ENCODE data around the gene ARPP21.
"Not testable (repeated sequence)": the region's sequence is repeated elsewhere in the genome, so short reads cannot be mapped to it uniquely, and the experiment has no call there.

ARPP21 gene

DNA sequence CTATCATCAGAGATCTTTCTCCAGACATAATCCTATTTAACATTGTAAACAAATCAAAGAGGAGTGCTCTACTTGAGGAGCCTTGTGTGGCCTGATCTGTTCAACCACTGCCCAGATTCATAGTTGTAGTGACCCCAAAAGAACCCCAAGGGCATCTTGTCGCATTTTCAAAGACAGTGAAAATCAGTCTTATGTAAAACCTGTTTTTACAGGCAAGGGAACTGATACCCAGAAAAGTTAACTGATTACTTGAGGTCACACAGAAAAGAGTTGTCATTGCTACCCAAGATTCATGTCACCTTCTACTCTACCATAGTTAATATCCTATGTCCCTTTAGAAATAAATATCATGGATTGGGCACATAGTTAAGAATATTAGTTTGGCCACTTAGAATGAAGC, 40.5 kb upstream of the ARPP21 start:
- peaks cover 6% of the 10 kb centered on the region for H3K9me3 Mint-ChIP-seq
- TF ChIP-seq, protein P1, sequence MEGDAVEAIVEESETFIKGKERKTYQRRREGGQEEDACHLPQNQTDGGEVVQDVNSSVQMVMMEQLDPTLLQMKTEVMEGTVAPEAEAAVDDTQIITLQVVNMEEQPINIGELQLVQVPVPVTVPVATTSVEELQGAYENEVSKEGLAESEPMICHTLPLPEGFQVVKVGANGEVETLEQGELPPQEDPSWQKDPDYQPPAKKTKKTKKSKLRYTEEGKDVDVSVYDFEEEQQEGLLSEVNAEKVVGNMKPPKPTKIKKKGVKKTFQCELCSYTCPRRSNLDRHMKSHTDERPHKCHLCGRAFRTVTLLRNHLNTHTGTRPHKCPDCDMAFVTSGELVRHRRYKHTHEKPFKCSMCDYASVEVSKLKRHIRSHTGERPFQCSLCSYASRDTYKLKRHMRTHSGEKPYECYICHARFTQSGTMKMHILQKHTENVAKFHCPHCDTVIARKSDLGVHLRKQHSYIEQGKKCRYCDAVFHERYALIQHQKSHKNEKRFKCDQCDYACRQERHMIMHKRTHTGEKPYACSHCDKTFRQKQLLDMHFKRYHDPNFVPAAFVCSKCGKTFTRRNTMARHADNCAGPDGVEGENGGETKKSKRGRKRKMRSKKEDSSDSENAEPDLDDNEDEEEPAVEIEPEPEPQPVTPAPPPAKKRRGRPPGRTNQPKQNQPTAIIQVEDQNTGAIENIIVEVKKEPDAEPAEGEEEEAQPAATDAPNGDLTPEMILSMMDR (IDR thresholded peaks at IDR 0.05; ENCODE audit: unreplicated experiment in 3 of 3) = no peak
- peaks cover 16% of the 10 kb centered on the region for H3K4me1 Mint-ChIP-seq
- H3K27ac Mint-ChIP-seq = no peak overlapping the region
- no peak overlapping the region for H3K4me3 Mint-ChIP-seq
- H3K36me3 Mint-ChIP-seq (ENCODE audit: low read depth) = no peaks in the 10 kb centered on the region
- H3K27me3 Mint-ChIP-seq (ENCODE audit: low read depth) = no peaks in the 10 kb centered on the region

DNA sequence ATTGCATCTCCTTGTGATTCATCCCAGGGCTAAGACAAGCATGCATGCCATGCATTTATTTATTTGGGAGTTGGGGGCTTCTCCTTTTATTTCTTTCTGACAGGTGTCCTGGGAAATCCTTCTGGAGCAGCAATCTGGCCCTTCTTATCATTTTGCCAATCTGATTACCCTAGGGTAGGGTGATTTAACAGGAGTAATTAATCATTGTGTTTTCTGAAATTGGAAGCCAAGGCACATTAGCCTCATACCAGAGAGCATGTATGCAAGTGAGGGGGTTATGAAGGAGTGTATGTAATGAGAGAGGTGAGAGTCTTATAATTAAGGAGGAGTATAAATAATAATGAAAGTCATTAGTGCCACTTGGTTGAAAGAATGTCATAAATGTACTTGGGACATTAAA, 37.4 kb upstream of the ARPP21 start:
- Mint-ChIP-seq H3K4me3 (no peak overlapping the region), H3K27ac (no peak overlapping the region), H3K4me1 (peaks cover 16% of the 10 kb centered on the region), H3K36me3 (ENCODE audit: low read depth) (no peaks in the 10 kb centered on the region), H3K27me3 (ENCODE audit: low read depth) (no peaks in the 10 kb centered on the region), H3K9me3 (peaks cover 13% of the 10 kb centered on the region)
- TF ChIP-seq, protein P1 (IDR thresholded peaks at IDR 0.05; ENCODE audit: unreplicated experiment in 3 of 3) = no peak

DNA sequence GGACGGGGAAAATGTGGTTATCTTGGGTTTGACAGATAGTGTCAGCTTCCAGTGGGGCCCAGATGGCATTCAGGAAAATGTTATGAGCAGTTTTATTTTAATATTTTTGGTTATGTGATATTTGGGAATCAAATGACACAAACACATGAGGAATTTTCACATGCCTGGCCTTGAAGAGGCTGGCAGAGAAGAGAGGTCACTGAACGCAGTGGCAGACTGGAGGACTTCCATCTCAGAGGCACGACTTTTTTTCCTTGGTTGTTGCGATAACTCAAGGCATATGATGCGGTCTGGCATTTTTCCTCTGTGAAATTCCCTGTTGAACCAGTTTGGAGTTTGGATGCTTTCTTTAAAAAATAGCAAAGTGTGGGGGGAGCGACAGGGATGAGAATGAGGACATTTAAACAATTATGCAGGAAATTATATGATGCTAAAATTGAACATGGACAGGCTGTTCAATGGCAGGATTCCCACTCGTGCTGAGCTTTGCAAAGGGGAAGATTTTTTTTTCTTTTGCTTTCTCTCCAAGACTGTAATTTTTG, 36.9 kb upstream of the ARPP21 start:
- TF ChIP-seq, protein P1 (IDR thresholded peaks at IDR 0.05; ENCODE audit: unreplicated experiment in 3 of 3) = no peak
- Mint-ChIP-seq H3K27me3 (ENCODE audit: low read depth) (no peaks in the 10 kb centered on the region), H3K4me1 (peaks cover 16% of the 10 kb centered on the region), H3K36me3 (ENCODE audit: low read depth) (no peaks in the 10 kb centered on the region), H3K4me3 (no peak overlapping the region), H3K9me3 (peaks cover 13% of the 10 kb centered on the region), H3K27ac (no peak overlapping the region)

DNA sequence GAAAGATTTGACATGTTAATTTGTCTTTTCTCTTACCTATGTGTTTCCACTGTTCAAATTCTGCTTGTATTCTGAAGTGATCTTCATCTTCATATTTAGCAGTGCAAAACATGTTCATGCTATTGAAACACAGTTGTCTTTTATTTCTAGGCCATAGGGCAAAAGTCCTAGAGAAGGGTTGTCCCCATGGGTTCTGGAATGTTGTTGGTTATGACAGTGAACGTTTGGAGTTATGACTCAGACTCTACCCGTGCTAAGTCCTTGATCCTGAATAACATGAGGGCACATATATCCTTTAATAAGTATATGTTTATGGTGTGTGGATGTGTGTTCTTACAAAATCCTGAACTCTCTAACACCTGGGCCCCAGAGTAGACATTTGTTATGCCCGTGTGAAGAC, 23.0 kb upstream of the ARPP21 start:
- Mint-ChIP-seq H3K27me3 (ENCODE audit: low read depth) (no peaks in the 10 kb centered on the region), H3K4me3 (no peak overlapping the region), H3K4me1 (no peaks in the 10 kb centered on the region), H3K9me3 (peaks cover 13% of the 10 kb centered on the region), H3K36me3 (ENCODE audit: low read depth) (no peaks in the 10 kb centered on the region), H3K27ac (no peak overlapping the region)
- TF ChIP-seq, protein P1 (IDR thresholded peaks at IDR 0.05; ENCODE audit: unreplicated experiment in 3 of 3) = no peak

DNA sequence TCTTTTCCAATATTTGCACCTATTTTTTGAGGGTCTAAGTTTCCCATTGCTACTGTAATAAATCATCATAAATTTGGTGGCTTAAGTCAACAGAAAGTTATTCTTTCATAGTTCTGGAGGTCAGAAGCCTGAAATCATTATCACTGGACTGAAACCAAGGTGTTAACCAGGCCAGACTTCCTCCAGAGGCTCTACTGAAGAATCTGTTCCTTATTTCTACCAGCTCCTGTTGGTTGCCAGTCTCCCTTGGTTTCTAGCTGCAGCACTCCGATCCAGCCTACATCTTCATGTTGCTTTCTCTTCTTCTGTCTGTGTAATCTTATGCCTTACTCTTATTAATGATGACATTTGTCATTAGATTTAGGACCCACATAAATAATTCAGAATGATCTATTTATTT, 22.0 kb upstream of the ARPP21 start:
- no peaks in the 10 kb centered on the region for H3K36me3 Mint-ChIP-seq (ENCODE audit: low read depth)
- H3K9me3 Mint-ChIP-seq = peaks cover 4% of the 10 kb centered on the region
- H3K27ac Mint-ChIP-seq = no peak overlapping the region
- no peak overlapping the region for H3K4me3 Mint-ChIP-seq
- TF ChIP-seq, protein P1 (IDR thresholded peaks at IDR 0.05; ENCODE audit: unreplicated experiment in 3 of 3) = no peak
- no peaks in the 10 kb centered on the region for H3K27me3 Mint-ChIP-seq (ENCODE audit: low read depth)
- no peaks in the 10 kb centered on the region for H3K4me1 Mint-ChIP-seq

DNA sequence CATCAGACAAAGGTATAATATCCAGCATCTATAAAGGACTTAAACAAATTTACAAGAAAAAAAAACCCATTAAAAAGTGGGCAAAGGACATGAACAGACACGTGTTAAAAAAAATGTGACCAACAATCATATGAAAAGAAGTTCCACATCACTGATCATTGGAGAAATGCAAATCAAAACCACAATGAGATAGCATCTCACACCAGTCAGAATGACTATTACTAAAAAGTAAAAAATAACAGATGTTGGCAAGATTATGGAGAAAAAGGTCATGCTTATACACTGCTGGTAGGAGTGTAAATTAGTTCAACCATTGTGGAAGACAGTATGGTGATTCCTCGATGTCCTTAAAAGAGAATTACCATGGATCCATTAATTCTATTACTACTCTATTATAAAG, 19.1 kb upstream of the ARPP21 start:
- H3K36me3 Mint-ChIP-seq (ENCODE audit: low read depth); H3K27ac Mint-ChIP-seq; H3K27me3 Mint-ChIP-seq (ENCODE audit: low read depth); H3K4me3 Mint-ChIP-seq; H3K4me1 Mint-ChIP-seq; H3K9me3 Mint-ChIP-seq: not testable (repeated sequence)
